ENCODE data around the gene NPW. TPM values are rescaled to one million over a fixed set of nuclear protein-coding genes. Genes with fewer than 3 reads are reported as not detected.
A peak's percentile ranks its signal among the peaks of the same experiment; 100 is the strongest.

Gene NPW
- total and polyA plus RNA-seq, 9 of the 15 experiments (the other 6 are each of a cell fraction or from before 2014, with no cell fraction given) = 0.14 to 4.0 (median 2.6) TPM; not detected in 4

DNA sequence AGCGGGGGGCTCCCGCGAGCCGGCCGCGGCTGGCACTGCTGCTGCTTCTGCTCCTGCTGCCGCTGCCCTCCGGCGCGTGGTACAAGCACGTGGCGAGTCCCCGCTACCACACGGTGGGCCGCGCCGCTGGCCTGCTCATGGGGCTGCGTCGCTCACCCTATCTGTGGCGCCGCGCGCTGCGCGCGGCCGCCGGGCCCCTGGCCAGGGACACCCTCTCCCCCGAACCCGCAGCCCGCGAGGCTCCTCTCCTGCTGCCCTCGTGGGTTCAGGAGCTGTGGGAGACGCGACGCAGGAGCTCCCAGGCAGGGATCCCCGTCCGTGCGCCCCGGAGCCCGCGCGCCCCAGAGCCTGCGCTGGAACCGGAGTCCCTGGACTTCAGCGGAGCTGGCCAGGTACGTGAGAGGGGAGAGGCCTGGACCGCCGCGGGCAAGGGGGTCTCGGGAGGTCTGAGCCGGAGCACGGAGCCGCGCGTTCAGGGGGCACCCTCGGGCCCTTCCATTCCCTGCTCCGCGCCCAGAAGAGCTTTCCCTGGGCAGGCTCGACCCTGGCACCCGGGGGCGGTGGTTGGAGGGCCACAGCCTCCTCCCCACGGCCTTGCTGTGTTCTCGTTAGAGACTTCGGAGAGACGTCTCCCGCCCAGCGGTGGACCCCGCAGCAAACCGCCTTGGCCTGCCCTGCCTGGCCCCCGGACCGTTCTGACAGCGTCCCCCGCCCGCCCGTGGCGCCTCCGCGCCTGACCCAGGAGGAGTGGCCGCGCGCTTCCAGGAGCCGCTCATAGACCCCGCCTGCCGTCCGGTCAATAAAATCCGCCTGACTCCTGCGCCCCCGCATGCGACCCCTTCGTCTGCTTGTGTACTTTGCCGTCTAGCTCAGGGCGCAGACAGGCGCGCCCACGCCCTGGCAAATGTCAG, 591 bp downstream of the NPW start:
- no TSS peak for BruUV-seq (replicated peaks)
- Histone ChIP-seq H3K4me2 (ENCODE audit: insufficient read depth, low read length) (no peak overlapping the region), H3K27me3 (ENCODE audit: control insufficient read depth in 2 of 2, insufficient read depth in 2 of 2, low read length in 2 of 2) (no peaks in the 10 kb centered on the region), H2AFZ (ENCODE audit: low read depth, low read length) (peak overlapping the region; percentile 62; the same call in 1 of the 2 replicates), H3K9me1 (ENCODE audit: control insufficient read depth, insufficient read depth, low read length) (no peaks in the 10 kb centered on the region), H3K9me3 (replicated peaks; ENCODE audit: control insufficient read depth, insufficient read depth, low read depth, low read length) (no peaks in the 10 kb centered on the region), H3K36me3 (ENCODE audit: control insufficient read depth, insufficient read depth, low read length) (no peaks in the 10 kb centered on the region), H3K79me2 (ENCODE audit: control insufficient read depth, insufficient read depth, low read length) (no peaks in the 10 kb centered on the region), H3K9ac (ENCODE audit: insufficient read depth in 1 of 2, low read depth in 2 of 2, low read length in 2 of 2) (peak overlapping the region in 1 of 2 experiments; percentile 77; a peak in 2 of 4 replicates), H4K20me1 (replicated peaks; ENCODE audit: control insufficient read depth, insufficient read depth, low read length) (no peaks in the 10 kb centered on the region), H3K4me3 (peak overlapping the region; percentile 11), H3K27ac (ENCODE audit: extremely low read depth, low read depth, low read length) (no peak overlapping the region), H3K4me1 (replicated peaks in 1 of 2; ENCODE audit: control insufficient read depth in 2 of 2, insufficient read depth in 2 of 2, low read length in 2 of 2) (peaks cover 16 to 64% of the 10 kb centered on the region in 2 experiments; a peak in 4 of 5 replicates)
- ChIA-PET POLR2A (interaction anchor here (0.6 to 1.0 kb wide), 5 partner anchors 17 to 134 kb away, joined by 3 to 4 read pairs (median 3); partner anchors contain the start of gene RPS2), CTCF (ENCODE audit: low intra/inter-chr PET ratio) (no interaction called here)
- intact Hi-C loops (cut with micrococcal nuclease) (loop anchor here (5.0 kb wide), 1 partner anchor 247 kb away; the partner anchor contains the start of gene RNPS1), in situ Hi-C loops (cut with MboI) (loop anchor here (5.0 kb wide), 1 partner anchor 122 kb away; no protein-coding TSS in a partner anchor)
- ATAC-seq (0 out of 3 replicates have a peak, but pooled peaks have one; percentile 7), FAIRE-seq (no peak), DNase-seq (ENCODE audit: extremely low read depth in 1 of 4, low spot score in 3 of 4) (peak; percentile 32 to 54 (median 48))
- WGBS (ENCODE audit: insufficient coverage, low coverage, missing lambda C conversion rate) = 36% methylated on average over 53 of the region's 96 CpGs
- TF ChIP-seq ZFX (CRISPR knock-in tag; IDR thresholded peaks at IDR 0.05) (peak; percentile 28; the same call in 1 of the 2 replicates), HDAC6 (IDR thresholded peaks at IDR 0.05; ENCODE audit: low read depth, low read length) (0 out of 2 replicates have a peak, but pooled peaks have one; percentile 3), ZBTB7A (IDR thresholded peaks at IDR 0.05; ENCODE audit: borderline replicate concordance, control insufficient read depth, low read depth, low read length) (peak; percentile 74; the same call in 1 of the 2 replicates), L3MBTL2 (IDR thresholded peaks at IDR 0.05) (peak; percentile 40; the same call in 1 of the 2 replicates), NFIC (IDR thresholded peaks at IDR 0.05) (peak; percentile 33; the same call in 1 of the 2 replicates), HNRNPL (IDR thresholded peaks at IDR 0.05; ENCODE audit: low read depth, low read length) (0 out of 2 replicates have a peak, but pooled peaks have one; percentile 56), SNIP1 (IDR thresholded peaks at IDR 0.05; ENCODE audit: low read depth) (no peak), POLR2G (IDR thresholded peaks at IDR 0.05; ENCODE audit: low read depth, low read length) (peak; percentile 24; the same call in 1 of the 2 replicates), RBFOX2 (IDR thresholded peaks at IDR 0.05; ENCODE audit: low read depth, low read length) (peak; percentile 28; the same call in 1 of the 2 replicates)
- TF ChIP-seq, protein P1, sequence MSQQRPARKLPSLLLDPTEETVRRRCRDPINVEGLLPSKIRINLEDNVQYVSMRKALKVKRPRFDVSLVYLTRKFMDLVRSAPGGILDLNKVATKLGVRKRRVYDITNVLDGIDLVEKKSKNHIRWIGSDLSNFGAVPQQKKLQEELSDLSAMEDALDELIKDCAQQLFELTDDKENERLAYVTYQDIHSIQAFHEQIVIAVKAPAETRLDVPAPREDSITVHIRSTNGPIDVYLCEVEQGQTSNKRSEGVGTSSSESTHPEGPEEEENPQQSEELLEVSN (IDR thresholded peaks at IDR 0.05; ENCODE audit: borderline replicate concordance in 1 of 2, extremely low read depth in 1 of 2, insufficient read depth in 1 of 2, insufficient read length in 1 of 2, low read depth in 1 of 2, low read length in 1 of 2, poor library complexity in 1 of 2, severe bottlenecking in 1 of 2) = peak in 1 of 2 experiments; percentile 76
- TF ChIP-seq, protein P2, sequence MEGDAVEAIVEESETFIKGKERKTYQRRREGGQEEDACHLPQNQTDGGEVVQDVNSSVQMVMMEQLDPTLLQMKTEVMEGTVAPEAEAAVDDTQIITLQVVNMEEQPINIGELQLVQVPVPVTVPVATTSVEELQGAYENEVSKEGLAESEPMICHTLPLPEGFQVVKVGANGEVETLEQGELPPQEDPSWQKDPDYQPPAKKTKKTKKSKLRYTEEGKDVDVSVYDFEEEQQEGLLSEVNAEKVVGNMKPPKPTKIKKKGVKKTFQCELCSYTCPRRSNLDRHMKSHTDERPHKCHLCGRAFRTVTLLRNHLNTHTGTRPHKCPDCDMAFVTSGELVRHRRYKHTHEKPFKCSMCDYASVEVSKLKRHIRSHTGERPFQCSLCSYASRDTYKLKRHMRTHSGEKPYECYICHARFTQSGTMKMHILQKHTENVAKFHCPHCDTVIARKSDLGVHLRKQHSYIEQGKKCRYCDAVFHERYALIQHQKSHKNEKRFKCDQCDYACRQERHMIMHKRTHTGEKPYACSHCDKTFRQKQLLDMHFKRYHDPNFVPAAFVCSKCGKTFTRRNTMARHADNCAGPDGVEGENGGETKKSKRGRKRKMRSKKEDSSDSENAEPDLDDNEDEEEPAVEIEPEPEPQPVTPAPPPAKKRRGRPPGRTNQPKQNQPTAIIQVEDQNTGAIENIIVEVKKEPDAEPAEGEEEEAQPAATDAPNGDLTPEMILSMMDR (IDR thresholded peaks at IDR 0.05 in 2 of 3, conservative IDR thresholded peaks at IDR 0.05 in 1 of 3; ENCODE audit: insufficient read depth in 2 of 3, low read depth in 1 of 3, low read length in 3 of 3) = 0 out of 6 replicates have a peak, but pooled peaks of 1 of the 3 experiments have one; percentile 12
- TF ChIP-seq, protein P3, sequence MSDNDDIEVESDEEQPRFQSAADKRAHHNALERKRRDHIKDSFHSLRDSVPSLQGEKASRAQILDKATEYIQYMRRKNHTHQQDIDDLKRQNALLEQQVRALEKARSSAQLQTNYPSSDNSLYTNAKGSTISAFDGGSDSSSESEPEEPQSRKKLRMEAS (CRISPR knock-in tag; IDR thresholded peaks at IDR 0.05) = 0 out of 2 replicates have a peak, but pooled peaks have one; percentile 54
- TF ChIP-seq, protein P4, sequence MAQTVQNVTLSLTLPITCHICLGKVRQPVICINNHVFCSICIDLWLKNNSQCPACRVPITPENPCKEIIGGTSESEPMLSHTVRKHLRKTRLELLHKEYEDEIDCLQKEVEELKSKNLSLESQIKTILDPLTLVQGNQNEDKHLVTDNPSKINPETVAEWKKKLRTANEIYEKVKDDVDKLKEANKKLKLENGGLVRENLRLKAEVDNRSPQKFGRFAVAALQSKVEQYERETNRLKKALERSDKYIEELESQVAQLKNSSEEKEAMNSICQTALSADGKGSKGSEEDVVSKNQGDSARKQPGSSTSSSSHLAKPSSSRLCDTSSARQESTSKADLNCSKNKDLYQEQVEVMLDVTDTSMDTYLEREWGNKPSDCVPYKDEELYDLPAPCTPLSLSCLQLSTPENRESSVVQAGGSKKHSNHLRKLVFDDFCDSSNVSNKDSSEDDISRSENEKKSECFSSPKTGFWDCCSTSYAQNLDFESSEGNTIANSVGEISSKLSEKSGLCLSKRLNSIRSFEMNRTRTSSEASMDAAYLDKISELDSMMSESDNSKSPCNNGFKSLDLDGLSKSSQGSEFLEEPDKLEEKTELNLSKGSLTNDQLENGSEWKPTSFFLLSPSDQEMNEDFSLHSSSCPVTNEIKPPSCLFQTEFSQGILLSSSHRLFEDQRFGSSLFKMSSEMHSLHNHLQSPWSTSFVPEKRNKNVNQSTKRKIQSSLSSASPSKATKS (CRISPR knock-in tag; IDR thresholded peaks at IDR 0.05) = no peak

All from K562 (cell line).